Measurements from ENCODE around the gene AZI2.

AZI2 gene

GRCh38 chr3:28316226-28316625, 32.4 kb downstream of the AZI2 start:
- no peak for ATAC-seq
- no peak for TF ChIP-seq ESRRG (CRISPR knock-in tag; IDR thresholded peaks at IDR 0.05)
- TF ChIP-seq ZNF8 (CRISPR knock-in tag; IDR thresholded peaks at IDR 0.05): no peak
- TF ChIP-seq PATZ1 (CRISPR knock-in tag; IDR thresholded peaks at IDR 0.05; ENCODE audit: borderline replicate concordance): no peak
- TF ChIP-seq POU6F1 (CRISPR knock-in tag; IDR thresholded peaks at IDR 0.05; ENCODE audit: borderline replicate concordance, low read depth): no peak
- TF ChIP-seq OSR1 (CRISPR knock-in tag; IDR thresholded peaks at IDR 0.05): no peak
- no peak for TF ChIP-seq CSRNP3 (CRISPR knock-in tag; IDR thresholded peaks at IDR 0.05)
- TF ChIP-seq ISL1 (CRISPR knock-in tag; IDR thresholded peaks at IDR 0.05): no peak
- TF ChIP-seq BACH2 (CRISPR knock-in tag; IDR thresholded peaks at IDR 0.05; ENCODE audit: borderline replicate concordance): no peak
- no peak for TF ChIP-seq TOX (CRISPR knock-in tag; IDR thresholded peaks at IDR 0.05; ENCODE audit: borderline replicate concordance)
- TF ChIP-seq, protein P1, sequence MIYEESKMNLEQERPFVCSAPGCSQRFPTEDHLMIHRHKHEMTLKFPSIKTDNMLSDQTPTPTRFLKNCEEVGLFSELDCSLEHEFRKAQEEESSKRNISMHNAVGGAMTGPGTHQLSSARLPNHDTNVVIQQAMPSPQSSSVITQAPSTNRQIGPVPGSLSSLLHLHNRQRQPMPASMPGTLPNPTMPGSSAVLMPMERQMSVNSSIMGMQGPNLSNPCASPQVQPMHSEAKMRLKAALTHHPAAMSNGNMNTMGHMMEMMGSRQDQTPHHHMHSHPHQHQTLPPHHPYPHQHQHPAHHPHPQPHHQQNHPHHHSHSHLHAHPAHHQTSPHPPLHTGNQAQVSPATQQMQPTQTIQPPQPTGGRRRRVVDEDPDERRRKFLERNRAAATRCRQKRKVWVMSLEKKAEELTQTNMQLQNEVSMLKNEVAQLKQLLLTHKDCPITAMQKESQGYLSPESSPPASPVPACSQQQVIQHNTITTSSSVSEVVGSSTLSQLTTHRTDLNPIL (CRISPR knock-in tag; IDR thresholded peaks at IDR 0.05; ENCODE audit: low read depth): no peak
- no peak for TF ChIP-seq TCF4 (CRISPR knock-in tag; IDR thresholded peaks at IDR 0.05; ENCODE audit: borderline replicate concordance)
- no peak for TF ChIP-seq ZFP3 (CRISPR knock-in tag; IDR thresholded peaks at IDR 0.05)
- TF ChIP-seq ARNTL (CRISPR knock-in tag; IDR thresholded peaks at IDR 0.05; ENCODE audit: borderline replicate concordance, low read depth): no peak
- TF ChIP-seq ZNF70 (CRISPR knock-in tag; IDR thresholded peaks at IDR 0.05): no peak
- TF ChIP-seq PPARA (CRISPR knock-in tag; IDR thresholded peaks at IDR 0.05; ENCODE audit: borderline replicate concordance): no peak
- no peak for TF ChIP-seq ZFP30 (CRISPR knock-in tag; IDR thresholded peaks at IDR 0.05)
- no peak for TF ChIP-seq ZC3H10 (CRISPR knock-in tag; IDR thresholded peaks at IDR 0.05)
- TF ChIP-seq GLIS3 (CRISPR knock-in tag; IDR thresholded peaks at IDR 0.05): no peak
- no peak for TF ChIP-seq SNAI2 (CRISPR knock-in tag; IDR thresholded peaks at IDR 0.05)

GRCh38 chr3:28315711-28316110, 32.9 kb downstream of the AZI2 start:
- no peak for TF ChIP-seq CSDC2 (CRISPR knock-in tag; IDR thresholded peaks at IDR 0.05)
- TF ChIP-seq ZNF8 (CRISPR knock-in tag; IDR thresholded peaks at IDR 0.05): no peak
- TF ChIP-seq ZC3H10 (CRISPR knock-in tag; IDR thresholded peaks at IDR 0.05): no peak
- TF ChIP-seq ZFP3 (CRISPR knock-in tag; IDR thresholded peaks at IDR 0.05): no peak
- no peak for TF ChIP-seq ESRRG (CRISPR knock-in tag; IDR thresholded peaks at IDR 0.05)
- TF ChIP-seq GLIS3 (CRISPR knock-in tag; IDR thresholded peaks at IDR 0.05): no peak
- TF ChIP-seq TOX (CRISPR knock-in tag; IDR thresholded peaks at IDR 0.05; ENCODE audit: borderline replicate concordance): no peak
- no peak for TF ChIP-seq TSHZ2 (CRISPR knock-in tag; IDR thresholded peaks at IDR 0.05)
- TF ChIP-seq PPARA (CRISPR knock-in tag; IDR thresholded peaks at IDR 0.05; ENCODE audit: borderline replicate concordance): no peak
- no peak for ATAC-seq

DNA sequence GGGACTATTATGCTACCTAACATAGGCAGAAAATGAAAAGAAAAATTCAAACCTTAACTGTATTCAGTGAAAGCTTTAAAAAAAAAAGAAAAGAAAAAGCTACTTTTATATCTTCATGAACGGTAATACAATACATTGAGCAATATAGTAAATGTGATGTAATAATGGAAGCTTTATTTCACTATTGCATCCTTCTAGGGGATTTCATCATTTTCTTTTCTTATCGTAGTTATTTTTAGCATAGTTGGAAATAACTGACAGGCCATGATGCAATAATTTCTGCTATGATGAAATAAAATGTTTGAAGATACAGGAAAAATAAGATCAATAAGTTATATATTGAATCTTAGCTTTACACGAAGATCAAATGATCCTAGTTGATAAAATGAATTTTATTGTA, 40.4 kb downstream of the AZI2 start:
- ATAC-seq: no peak
- TF ChIP-seq SNAI2 (CRISPR knock-in tag; IDR thresholded peaks at IDR 0.05): no peak

All from SK-N-SH treated with all-trans-retinoic acid at 6 μM for 48 hours (cell line).